WI38 (cell line): ENCODE results near the gene GAST.
"Not testable (repeated sequence)": the region's sequence is repeated elsewhere in the genome, so short reads cannot be mapped to it uniquely, and the experiment has no call there.

Experiments
- H3K4me3 ChIP-seq: 2 replicates; pipeline ENCODE4 v1.5.1; 2011; ENCODE audit warnings: low read depth, mild to moderate bottlenecking, control low read depth, low read length
- CTCF ChIP-seq: IDR thresholded peaks from 2 replicates; pipeline ENCODE4 v1.5.1; 2012; ENCODE audit warnings: low read depth, mild to moderate bottlenecking, control low read depth, low read length

GAST gene

GRCh38 chr17:41695134-41695661, 16.9 kb upstream of the GAST start:
- no peak overlapping the region for H3K4me3 ChIP-seq
- TF ChIP-seq CTCF, result no peak

- TF ChIP-seq CTCF, result peak; percentile 70
- H3K4me3 ChIP-seq, result no peak overlapping the region
Observed at GRCh38 chr17:41695954-41696757, 16.0 kb upstream of the GAST start.

- no peak for TF ChIP-seq CTCF
Observed at GRCh38 chr17:41697122-41697962, 14.8 kb upstream of the GAST start.

GRCh38 chr17:41700843-41701242, 11.3 kb upstream of the GAST start:
- H3K4me3 ChIP-seq, result not testable (repeated sequence)

More at GRCh38 chr17:41697122-41697962, 14.8 kb upstream of the GAST start:
- no peak overlapping the region for H3K4me3 ChIP-seq

- TF ChIP-seq CTCF, result no peak
- no peak overlapping the region for H3K4me3 ChIP-seq
Observed at GRCh38 chr17:41702712-41703111, 9.4 kb upstream of the GAST start.

GRCh38 chr17:41705271-41705991, 6.7 kb upstream of the GAST start:
- no peak for TF ChIP-seq CTCF
- H3K4me3 ChIP-seq, result no peak overlapping the region
